GM18951 (cell line): Measurements from ENCODE around the gene RPS10.
"Not testable (repeated sequence)": the region's sequence is repeated elsewhere in the genome, so short reads cannot be mapped to it uniquely, and the experiment has no call there.

Experiments
- POLR2A ChIP-seq: IDR thresholded peaks from 4 replicates; pipeline ENCODE4 v1.6.1; 2011; ENCODE audit warnings: mild to moderate bottlenecking; ENCODE audit not compliant: insufficient read length, insufficient read depth; ENCODE audit errors: extremely low read depth
- in situ Hi-C: fragments of 300-500 bp; cut with MboI; formaldehyde crosslinking; loops from one replicate; pipeline ENCODE4 v1.12.0; 2022; ENCODE audit warnings: low sequenced_read_pairs, mixed read lengths, inconsistent platforms; ENCODE audit not compliant: unreplicated experiment

RPS10 gene

DNA sequence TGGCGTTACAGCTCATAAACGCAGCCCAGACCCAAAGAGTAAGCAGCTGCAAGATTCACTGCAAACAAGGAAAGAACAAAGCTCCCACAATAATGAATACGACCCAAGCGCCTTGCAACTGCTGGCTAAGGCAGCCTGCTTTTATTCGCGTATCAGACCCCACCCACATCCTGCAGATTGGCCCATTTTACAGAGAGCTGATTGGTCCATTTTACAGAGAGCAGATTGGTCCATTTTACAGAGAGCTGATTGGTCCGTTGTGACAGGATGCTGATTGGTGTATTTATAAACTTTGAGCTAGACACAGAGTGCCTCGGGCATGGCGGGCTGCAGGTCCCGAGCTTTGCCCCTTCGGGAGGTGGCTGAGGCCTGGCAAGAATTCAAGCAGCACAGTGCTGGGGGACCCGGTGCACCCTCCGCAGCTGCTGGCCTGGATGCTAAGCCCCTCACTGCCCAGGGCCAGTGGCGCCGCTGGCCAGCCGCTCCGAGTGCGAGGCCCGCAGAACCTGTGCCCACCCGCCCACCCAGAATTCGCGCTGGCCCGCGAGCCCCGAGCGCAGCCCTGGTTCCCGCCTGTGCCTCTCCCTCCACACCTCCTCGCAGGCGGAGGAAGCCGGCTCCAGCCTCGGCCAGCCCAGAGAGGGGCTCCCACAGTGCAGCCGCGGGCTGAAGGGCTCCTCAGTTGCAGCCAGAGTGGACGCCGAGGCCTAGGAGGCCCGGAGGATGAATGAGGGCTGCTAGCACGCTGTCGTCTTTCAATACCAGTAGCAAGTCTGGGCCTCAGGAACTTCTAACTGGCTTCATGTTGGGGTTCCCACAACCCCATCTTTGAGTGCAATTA lies 11.2 kb upstream of the RPS10 start:
- no peak for TF ChIP-seq POLR2A
- in situ Hi-C loops: no loop called here

DNA sequence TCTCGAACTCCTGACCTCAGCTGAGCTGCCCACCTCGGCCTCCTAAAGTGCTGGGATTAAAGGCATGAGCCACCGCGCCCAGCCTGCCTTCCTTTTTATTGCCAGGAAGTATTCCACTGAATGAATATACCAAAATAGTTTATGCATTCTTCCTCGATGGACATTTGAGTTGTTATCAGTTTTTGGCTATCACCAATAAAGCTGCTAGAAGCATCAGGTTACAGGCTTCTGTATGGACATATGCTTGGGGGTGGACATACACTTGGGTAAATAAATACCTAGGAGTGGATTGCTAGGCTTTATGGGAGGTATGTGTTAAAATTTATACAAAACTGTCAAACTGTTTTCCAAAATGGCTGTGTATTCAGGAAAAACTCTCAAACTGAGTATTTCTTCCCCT lies 10.0 kb upstream of the RPS10 start:
- TF ChIP-seq POLR2A: no peak
- in situ Hi-C loops: no loop called here

DNA sequence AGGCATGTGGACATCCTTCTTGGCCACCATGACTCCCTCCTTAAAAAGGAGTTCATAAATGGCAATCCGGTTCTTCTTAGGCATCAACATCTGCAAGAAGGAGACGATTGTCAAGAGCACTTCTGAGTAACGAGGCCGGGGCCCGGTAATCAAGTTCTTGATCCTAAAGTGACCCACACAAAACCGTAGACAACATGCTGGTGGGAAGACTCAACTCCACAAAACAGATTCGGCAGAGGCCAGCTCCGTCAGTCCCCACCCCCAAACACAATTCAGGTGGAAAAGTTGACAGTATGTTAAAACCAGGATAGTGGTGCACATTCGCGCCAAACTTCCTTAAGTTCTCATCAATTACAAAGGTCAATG lies 754 bp downstream of the RPS10 start:
- TF ChIP-seq POLR2A: no peak
- in situ Hi-C loops: no loop called here

GRCh38 chr6:34424200-34425131 lies 1.4 kb downstream of the RPS10 start:
- in situ Hi-C loops: no loop called here
- no peak for TF ChIP-seq POLR2A

- TF ChIP-seq POLR2A: no peak
- in situ Hi-C loops: no loop called here
These were observed 2.6 kb downstream of the RPS10 start for GRCh38 chr6:34423254-34423653.

DNA sequence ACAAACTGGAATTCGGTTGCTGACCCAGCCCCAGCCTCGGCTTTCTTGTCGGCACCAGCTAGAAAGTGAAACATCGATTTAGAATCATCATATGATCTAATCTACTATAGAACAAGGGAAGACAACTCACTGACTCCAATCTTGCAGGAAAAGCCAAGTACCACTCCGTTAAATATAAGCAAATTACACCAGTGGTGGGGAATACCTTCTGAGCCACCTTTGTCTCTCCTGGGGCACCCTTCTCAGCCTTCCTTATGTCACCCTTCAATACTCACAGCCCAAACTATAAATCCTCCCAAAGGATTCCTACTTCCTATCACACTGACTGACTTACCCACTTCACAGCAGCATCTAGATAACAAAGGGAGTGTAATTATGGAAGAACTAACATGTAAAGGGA lies 7.5 kb downstream of the RPS10 start:
- in situ Hi-C loops: no loop called here
- TF ChIP-seq POLR2A: no peak

- in situ Hi-C loops: no loop called here
- no peak for TF ChIP-seq POLR2A
These were observed 8.9 kb downstream of the RPS10 start for GRCh38 chr6:34416877-34417371.

- peak; percentile 24 for TF ChIP-seq POLR2A
- in situ Hi-C loops: loop anchor here (5.0 kb wide), 1 partner anchor 168 kb away; the partner anchor contains the start of gene SMIM29
These were observed 10.6 kb downstream of the RPS10 start for GRCh38 chr6:34414999-34415858.

DNA sequence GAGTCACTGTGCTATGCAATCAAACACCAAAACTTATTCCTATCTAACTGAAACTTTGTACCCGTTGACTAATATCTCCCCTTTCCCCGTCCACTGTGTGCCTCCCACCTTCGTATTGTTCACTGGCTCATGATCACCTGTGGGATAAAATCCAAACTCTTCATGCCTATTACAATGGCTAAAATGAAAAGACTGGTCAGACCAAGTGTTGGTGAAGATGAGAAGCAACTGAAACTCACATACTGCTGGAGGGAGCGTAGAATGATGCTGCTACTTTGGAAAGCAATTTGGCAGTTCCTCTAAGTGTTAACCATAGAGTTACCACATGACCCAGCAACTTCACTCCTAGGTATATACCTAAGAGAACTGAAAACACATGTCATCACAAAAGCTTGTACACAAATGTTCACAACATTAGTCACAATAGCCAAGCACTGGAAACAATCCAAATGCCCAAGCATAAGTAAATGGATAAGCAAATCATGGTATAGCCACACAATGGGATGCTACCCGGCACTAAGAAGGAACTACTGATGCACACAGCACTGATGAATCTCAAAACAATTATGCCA lies 13.1 kb downstream of the RPS10 start:
- in situ Hi-C loops: loop anchor here (5.0 kb wide), 1 partner anchor 165 kb away; the partner anchor contains the start of gene SMIM29
- TF ChIP-seq POLR2A: no peak

GRCh38 chr6:34412016-34412415 lies 13.9 kb downstream of the RPS10 start:
- no peak for TF ChIP-seq POLR2A
- in situ Hi-C loops: loop anchor here (5.0 kb wide), 1 partner anchor 165 kb away; the partner anchor contains the start of gene SMIM29

GRCh38 chr6:34407915-34408314 lies 18.0 kb downstream of the RPS10 start:
- in situ Hi-C loops: not testable (repeated sequence)

DNA sequence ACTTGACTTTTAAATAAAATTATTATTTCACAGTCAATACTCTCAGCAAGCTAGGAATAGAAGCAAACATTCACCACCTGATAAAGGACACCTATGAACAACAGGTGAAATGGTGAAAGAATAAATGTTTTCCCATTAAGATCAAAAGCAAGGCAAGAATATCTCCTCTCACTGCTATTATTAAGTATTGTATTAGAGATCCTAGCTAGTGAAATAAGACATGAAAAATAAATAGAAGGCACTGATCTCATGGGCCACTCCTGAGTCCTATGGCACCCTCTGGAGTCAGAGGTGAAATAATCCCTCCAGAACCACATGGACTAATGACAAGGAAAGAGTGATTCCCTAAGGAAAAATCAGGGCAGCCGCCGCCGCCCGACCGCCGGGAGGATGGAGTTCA lies 29.4 kb downstream of the RPS10 start:
- TF ChIP-seq POLR2A: no peak
- in situ Hi-C loops: no loop called here
